ENCODE data around the gene GSC2.

GSC2 gene

GRCh38 chr22:19178657-19179496 is 28.8 kb upstream of the GSC2 start, which contains the start of gene SLC25A1:
Gene SLC25A1, minus strand, starts transcription at chr22:19178736. Its CDS starts 63 bp downstream, at chr22:19178673.
- DNase-seq = peak in 50 of 51 donors; percentile 40 to 97 (median 84)

DNA sequence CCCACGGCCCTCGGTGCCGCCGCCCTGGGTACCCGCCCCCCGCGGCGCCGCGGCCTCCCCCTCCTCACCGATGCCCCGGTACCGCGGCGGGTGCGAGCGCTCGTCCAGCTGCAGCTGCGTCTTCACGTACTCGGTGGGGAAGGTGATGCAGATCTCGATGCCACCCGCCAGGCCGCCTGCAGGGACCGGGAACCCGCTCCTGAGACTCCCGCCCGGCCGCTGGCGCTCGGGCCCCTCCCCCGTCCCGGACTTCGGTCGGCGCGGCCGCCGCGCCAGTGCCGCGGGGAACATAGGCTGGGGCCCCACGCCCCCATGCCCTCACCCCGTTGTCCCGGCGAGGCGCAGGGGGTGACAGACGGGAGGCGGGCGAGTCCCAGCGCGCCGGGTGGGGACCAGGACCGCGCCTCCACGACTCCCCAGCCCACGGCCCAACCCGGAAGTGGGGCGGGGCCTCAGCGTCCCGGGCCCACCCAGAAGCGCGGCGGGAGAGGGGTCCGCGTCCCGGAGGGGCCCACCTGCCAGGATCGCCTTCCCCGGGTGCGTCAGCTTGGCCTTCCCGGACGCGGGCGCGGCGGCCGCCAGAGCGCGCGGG is 28.1 kb upstream of the GSC2 start:
- peak in 14 of 51 donors; percentile 34 to 75 (median 58) for DNase-seq

DNA sequence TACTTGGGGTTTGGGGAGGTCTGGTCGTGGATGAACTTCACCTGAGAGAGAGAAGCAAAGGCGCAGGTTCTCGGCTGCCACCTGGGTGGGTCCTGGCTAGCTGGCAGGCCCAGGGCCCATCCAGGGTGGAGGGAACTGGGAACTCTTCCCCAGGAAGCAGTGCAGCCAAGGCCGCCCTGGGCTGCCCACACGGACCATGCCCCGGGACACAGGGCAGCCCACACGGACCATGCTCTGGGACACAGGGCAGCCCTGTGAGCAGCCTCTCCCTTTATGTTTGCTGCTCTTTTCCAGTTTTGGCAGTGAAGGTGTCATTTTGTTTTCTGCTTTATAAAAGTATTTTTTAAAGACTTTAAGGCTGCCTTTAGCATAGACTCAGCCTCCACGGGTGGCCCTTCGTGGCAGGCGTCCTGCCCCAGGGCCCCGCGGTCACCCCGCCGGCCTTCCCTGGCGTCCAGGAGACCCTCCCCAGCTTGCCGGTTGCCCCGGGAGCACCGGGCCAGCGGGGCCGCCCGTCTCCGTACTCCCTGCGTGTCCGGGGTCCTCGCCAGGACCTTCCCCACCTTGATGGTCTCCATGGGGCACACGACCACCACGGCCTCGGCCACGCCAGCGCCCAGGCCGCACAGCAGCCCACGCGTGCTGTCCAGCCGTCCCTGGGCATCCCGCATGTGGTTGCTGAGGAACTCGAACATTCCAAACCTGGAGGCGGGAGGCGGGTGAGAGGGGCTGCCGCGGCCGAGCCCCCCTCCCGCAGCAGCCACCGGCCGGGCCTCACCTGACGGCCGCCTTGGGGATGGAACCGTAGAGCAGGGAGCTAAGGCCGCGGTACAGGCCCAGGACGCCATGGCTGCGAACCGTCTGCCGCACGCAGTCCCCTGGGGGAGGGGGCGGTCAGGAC is 27.3 kb upstream of the GSC2 start:
- DNase-seq = no peak

DNA sequence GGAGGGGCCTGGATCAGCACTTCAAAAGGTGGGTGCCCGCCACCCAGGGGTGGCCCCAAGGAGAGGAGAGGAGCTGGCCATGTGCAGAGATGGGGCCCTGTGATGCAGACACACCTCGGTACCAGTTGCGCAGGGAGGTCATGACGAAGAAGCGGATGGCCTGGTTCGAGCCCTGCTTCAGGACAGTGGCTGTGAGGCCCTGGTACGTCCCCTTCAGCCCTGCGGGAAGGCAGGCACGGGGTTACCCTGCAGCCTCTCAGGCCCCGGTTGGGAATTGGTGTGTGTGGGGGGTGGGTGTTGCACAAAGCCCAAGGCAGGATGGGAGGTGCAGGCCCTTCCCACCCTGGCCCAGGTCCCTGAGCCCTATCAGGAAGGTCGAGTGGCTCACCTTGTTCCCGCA is 26.6 kb upstream of the GSC2 start:
- no peak for DNase-seq

DNA sequence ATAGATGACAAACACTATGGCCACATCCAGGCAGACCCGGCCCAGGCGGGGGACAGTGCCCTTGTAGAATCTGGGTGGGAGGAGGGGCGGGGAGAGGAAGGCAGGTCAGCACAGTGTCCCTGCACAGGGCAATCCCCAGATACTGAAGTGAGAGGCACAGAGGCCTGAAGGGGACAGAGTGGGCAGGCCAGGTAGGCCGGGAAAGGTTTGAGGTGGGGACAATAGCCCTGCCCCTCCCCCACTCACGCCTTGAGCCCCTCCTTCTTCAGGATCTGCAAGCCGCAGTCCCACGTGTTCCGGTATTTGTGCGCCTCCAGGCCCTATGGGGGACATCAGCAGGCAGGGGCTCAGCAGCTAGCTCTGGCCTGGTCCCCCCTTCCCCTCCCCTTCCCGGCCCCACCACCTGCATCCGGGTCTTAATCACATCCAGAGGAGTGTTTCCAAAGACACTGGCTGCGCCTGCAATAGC is 26.1 kb upstream of the GSC2 start:
- no peak for DNase-seq

GRCh38 chr22:19175602-19176174 is 25.6 kb upstream of the GSC2 start:
- DNase-seq = no peak

DNA sequence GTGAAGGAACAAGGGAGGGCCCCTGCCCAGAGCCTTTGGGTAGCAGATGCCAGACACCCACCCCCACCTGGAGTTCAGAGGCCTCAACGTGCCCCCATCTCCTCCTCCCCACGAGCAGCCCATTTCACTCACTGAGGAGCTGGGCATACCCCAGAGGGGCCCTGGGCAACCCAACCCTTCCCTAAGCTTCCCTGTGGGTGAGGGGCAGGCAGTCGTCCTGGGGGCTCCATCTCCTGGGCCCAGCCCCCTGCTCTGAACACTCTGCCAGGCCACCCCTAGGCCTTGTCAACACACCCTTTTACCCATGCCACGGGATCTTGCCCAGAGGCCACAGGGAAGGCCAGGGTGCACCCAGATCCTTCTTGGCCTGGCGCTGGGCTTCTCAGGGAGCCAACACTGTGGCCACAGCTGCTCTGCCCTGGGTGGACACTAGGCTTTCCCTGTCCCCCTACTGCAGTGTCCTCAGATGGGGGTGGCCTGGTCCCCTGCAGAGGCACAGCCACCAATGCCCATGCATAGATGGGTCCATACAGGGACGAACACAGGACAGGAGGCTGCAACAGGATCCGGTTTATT is 25.0 kb upstream of the GSC2 start:
- DNase-seq = no peak

DNA sequence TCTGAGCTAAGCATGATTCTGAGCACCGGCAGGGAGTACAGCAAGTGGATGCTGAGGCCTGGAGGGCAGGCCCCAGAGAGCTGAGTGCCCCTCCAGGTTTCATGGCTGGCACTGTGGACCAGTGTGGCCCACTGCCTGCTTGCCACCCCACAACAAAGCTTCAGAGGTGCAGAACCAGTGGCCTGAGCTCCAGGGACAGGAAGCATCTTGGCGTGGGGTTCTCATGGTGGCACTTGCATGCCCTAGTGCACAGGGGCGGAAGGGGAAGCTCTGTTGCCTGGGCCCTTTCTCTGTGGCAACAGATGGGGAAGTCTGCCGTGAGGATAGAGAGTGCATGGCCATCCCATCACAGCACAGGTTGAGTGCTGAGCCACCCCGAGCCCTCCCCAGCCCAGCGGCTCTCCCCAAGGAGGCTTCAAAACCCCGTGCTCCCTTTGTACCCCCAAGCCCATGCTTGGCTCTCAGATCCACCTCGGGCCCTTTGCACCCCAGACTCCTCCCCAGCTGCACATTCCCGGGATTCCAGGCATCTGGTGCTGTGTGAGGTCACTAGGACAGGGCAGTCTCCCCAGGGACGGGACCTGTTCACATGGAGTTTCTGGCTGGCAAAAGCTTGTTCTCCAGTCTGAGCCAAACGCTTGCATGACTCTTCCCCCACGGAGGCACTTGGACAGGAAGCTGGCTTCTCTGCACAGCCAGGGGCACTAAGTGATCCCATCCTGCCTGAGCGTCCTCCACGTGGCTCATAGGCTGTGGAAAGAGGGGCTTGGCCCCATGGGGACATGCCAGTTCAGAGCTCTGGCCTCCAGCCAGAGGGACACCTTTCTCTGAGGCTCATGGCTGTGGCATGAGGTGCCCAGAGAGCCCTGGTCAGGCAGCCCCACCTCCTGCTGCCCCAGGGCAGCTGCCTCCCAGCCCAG is 24.3 kb upstream of the GSC2 start:
- DNase-seq = no peak

DNA sequence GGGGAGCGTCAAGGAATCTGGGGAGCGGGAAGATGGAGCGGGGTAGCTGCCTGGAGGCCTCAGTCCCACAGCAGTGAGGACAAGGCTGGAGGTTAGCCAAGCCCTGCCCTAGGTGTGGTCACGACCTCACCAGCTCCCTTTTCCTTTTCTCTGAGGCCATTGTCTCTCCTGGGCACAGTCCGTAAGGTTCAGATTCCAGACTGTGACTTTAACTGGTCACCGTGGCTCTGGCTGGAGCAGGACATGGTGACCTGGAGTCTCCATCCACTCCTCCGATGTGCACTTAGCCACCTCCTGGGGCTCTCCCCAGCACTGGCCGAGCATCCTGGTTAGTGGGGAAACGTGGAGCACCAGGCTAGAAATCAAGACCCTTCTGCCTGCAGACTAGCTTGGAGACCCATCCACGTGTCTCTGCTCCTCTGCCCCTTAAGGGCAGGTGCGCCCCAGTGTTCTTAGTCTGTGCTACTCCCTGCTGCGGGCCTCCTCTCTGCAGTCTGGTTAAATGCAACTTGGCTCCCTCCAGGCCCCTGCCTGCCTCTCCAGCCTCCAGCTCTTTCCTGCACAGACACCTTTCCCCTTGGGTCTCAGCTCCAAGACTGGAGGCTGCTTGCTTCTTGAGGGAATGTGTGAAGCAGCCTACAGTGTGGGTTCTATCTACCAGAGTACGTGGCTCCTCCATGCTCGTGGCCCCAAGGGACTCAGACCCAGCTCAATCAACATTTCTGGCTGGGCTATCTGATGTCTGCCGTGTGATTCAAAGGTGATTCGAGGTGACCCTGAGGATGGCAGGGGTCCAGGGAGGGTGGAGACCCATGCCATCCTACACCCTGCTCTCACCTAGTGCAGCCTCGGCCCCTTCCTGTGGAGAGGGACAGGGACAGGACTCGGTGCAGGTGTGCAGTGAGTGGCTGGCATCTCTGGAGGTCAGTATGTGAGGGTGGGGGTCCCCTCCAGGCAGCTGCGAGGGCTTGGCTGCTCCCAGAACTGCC is 23.2 kb upstream of the GSC2 start:
- DNase-seq = no peak

DNA sequence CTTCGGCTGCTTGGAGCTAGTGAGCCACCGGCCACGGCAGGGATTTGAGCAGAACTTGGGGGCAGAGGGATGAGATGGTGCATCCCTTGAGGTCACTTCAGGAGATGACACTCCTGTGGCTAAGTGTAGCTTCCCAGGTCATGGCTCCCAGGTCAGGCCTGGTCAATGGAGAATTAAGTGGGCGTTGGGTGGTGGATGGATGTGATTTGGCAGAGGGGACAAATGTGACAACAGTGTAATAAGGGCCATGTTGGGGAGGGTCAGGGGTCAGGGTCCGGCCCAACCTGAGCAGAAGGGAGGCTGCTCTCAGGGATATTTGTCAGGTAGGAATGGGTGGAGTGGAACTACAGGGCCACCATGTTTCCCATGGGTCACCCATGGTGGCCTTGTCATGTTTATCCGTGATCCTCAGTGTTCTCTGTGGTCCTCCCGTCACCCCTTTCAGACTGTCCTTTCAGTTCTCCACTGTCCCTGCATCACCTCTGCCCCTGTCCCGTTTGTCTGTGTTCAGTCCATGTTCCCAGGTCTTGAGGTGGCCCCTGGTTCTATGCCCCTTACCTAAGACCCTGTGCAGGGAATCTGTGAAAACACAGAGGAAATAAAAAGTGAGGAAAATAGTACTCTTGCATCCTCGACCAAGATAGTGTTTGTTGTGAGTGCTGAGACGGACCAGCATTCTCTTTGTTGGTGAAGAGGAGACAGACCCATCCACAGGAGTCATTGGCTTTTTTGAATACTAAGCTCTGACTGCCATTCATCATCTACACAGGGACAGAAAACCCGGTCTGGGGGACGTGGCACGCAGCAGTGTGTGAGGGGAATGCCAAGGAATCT is 22.3 kb upstream of the GSC2 start:
- no peak for DNase-seq

- DNase-seq = no peak
These were observed 19.8 kb upstream of the GSC2 start for GRCh38 chr22:19169947-19170318.

DNA sequence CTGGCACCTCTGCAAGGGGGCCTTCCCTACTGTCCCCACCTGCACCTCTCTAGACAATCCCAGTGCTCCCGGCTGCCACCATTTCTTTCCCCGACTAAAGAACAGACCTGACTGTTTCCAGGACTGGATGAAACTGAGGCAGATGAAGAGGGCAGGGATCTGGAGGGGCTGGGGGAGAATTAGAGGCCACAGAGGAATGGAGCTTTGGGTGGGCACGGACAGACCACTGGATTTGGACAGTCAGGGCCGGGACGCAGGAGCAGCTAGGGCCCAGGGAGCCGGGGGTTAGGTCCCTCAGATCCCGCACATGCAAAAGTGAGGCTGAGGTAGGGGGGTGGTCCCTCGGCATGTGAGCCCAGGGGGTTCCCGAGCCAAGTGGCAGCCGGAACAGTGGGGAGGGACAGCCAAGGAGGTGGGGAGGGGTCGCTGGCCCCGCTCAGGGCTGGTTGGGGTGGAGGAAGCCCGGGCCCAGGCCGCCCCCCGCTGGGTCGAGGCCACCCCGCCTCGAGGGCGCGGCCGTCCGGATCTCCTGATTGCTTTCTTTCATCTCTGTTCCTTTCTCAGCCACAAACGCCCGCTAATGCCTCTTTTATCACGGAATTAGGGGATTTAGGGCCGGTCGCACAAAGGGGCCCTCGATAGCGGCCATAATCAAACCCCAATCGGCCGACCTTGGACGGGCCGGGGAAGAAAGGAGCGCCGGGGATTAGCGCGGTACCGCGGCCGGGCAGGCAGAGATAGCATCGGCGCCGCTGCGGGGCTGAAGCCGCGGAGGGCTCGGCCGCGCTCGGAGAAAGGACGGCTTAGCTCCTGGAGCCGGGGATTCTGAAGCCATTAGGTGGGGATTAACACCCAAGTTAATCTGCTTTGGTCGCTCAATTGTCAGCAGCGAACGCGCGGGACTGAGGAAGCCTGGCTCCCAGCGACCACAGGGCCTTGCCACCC is 19.2 kb upstream of the GSC2 start:
- DNase-seq = no peak

GRCh38 chr22:19168088-19168890 is 18.2 kb upstream of the GSC2 start:
- DNase-seq = no peak

DNA sequence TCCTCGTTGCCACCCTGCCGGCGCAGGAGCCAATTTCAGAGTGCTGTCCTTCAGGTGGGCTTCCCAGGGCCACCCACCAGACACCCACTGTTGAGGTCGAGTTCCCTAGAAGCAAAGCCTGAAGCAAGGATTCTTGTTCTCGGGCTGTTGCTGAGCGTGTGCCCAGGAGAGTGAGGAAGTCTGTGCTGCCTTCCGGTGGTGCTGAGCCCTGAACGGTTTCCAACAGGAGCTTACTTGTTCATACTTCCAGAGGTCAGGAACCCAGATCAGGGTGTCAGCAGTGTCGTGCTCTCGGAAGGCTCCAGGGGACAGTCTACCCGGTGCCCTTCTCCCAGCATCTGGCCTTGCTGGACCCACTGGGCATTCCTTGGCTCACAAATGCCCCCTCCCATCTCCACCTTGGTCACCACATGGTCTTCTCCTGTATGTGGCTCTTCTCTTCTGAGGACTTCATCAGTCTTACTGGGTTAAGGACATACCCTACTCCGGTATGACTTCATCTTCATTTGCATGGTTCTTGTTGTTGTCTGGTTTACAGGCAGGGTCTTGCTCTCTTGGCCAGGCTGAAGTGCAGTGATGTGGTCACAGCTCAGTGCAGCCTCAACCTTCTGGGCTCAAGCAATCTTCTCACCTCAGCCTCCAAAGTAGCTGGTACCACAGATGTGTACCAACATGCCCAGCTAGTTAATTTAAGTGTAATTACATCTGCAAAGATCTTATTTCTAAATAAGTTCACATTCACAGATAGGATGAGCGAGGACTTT is 17.2 kb upstream of the GSC2 start:
- DNase-seq = no peak

GRCh38 chr22:19166421-19166820 is 16.3 kb upstream of the GSC2 start:
- DNase-seq = no peak

Data from hypothalamus (tissue), 51 donors.